ENCODE results near the gene F7. TPM values are rescaled to one million over a fixed set of nuclear protein-coding genes. Genes with fewer than 3 reads are reported as not detected.
"Not testable (repeated sequence)": the region's sequence is repeated elsewhere in the genome, so short reads cannot be mapped to it uniquely, and the experiment has no call there.

F7 gene
- polyA plus RNA-seq, 1 donor = 1.0 TPM

- DNase-seq = no peak
Observed at GRCh38 chr13:113072376-113072775, 33.2 kb upstream of the F7 start.

GRCh38 chr13:113073942-113074341 is 31.6 kb upstream of the F7 start:
- no peak for DNase-seq

DNA sequence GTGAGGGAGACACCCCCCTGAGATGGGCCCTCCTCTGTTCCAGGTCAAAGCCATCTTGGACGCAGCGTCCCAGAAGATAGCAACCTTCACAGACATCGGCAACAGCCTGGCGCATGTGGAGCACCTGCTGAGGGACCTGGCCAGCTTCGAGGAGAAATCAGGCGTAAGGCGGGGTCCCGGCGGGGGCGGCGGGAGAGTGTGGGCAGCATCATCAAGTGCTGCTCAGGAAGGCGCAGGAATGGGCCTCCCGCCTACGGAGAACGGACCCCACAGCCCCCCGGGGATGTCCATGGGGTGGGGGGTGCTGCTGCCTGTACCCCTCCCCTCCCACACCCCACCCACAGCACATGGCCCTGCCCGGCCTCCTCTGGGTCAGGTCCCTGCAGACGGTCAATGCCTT is 31.2 kb upstream of the F7 start:
- DNase-seq = no peak

- no peak for DNase-seq
Observed at GRCh38 chr13:113074876-113075275, 30.7 kb upstream of the F7 start.

GRCh38 chr13:113075711-113076110 is 29.9 kb upstream of the F7 start:
- no peak for DNase-seq

DNA sequence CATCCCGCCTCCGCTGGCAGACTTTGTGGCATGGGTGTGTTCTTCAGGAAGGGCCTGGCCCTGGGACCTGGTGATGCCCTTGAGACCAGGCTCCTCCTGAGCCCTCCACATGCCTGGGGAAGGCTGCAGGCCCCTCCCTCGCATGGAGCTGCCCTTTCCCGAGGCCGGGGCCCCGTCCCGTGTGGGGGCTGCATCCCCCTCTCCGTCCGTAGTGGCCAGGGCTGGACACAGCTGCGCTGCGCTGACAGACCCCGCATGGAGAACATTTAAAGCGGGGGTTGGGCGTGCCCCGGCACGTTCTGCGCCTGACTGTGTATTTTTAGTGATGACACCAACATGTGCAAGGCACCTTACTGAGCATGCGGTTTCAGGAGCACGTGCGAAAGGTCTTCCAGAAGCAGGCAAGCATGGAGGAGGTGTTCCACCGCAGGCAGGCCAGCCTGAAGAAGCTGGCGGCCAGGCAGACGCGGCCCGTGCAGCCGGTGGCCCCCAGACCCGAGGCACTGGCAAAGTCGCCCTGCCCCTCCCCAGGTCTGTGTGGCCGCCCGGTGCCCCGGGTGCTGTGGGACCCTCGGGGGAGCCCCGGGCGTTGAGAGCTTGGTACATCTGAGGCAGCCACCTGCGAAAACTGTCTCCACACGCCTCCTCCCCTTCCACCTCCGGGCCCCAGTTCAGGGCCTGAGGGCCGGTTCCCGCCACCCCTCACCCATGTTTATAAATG is 28.8 kb upstream of the F7 start:
- no peak for DNase-seq

- no peak for DNase-seq
Observed at GRCh38 chr13:113077566-113077952, 28.0 kb upstream of the F7 start.

DNA sequence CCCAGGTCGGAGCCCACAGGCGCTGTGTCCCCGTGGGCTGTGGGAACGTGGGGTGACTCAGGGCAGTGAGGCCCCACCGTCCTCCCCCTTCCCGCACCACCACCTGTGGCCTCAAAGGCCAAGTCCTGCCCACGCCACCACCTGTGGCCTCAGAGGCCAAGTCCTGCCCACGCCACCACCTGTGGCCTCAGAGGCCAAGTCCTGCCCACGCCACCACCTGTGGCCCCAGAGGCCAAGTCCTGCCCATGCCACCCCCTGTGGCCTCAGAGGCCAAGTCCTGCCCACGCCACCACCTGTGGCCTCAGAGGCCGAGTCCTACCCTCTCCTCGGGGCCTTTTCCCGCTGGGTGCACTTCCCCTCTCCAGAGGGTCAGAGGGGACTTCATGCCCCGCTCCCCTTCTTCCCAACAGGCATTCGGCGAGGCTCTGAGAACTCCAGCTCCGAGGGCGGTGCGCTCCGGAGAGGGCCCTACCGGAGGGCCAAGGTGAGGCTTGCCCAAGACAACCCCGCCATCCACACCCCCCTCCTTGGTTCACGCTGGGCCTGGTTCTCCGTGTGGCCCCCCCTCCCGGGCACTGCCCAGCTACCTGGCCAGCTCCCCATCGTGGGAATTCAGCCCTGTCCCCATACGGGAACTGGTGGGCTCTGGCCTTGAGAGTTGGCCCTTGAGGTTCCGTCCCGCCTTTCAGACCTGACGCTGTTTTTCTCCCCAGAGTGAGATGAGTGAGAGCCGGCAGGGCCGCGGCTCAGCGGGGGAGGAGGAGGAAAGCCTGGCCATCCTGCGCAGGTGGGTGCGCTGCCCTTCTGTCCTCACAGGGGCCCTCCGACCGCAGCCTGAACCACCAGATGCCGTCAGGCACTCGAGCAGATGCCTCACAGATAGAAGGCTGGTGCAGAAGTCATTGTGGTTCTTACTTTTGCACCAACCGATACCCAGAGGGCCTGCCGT is 27.4 kb upstream of the F7 start:
- no peak for DNase-seq

DNA sequence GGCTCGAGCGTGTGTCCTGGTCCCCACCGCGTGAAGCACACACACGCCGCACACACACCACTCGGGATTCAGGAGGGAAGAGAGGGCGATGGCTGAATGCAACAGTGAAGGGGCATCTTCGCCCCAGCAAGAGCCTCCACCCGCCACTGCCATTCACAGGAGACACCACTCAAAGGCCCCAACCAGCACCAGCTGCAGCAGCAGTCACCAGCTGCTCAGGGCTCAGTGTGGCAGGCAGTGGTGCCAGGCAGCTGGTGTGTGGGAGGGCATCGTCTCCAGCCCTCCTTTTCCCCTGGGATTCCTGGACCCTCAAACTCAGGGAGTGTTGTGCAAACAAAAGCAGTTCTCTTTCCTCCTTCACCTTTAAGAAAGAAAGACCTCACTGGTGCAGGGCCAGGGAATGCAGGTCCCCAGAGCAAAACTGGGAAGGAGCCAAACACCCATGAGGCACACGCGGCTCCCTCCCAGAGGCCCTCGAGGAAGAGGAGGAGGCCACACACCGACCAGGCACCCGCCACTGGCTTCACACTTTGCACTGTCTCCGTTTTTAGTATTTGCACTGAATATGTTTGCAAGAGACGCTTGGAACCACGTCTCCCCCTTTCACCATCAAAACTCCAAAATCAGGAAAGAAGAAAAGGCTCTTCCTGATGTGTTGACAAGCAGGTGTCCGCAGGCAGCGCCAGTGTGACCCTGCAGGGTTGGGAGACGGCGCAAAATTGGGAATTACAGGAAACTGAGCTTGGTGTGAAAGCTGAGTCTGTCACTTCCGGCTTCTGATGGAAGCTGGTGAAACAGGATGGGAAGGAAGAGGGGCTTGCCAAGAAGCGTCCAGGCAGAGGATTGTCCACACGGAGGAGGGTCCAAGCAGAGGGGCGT is 26.4 kb upstream of the F7 start:
- peak; percentile 37 for DNase-seq

- not testable (repeated sequence) for DNase-seq
Observed at GRCh38 chr13:113079781-113080080, 25.9 kb upstream of the F7 start.

GRCh38 chr13:113080361-113080831 is 25.2 kb upstream of the F7 start:
- DNase-seq = no peak

DNA sequence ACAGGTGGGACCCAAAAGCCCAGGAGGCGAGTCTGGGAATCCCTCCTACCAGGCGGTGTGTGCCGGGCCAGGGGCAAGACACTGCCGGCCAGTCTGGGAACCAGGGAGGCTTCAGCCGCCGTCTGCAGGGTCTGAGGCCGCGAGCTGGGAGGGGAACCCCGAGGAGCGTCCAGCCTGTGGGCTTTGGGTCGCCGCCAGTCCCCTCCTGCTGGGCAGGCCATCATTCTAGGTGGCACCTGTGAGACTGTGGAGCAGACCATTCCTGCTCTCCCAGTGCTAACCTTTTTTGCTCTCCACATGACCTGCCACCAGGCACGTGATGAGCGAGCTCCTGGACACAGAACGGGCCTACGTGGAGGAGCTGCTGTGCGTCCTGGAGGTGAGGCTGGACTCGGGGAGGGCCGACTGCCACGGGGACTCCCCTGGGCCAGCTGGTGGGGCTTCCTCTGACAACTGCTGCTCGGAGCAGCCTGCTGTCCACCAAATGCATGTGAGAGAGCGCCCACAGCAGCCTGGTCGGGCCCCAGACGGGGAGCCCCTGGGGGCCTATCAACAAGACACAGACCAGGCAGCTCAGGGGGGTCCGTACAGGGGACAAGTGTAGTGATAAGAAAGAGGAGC is 24.6 kb upstream of the F7 start:
- DNase-seq = no peak

- DNase-seq = no peak
Observed at GRCh38 chr13:113082198-113083021, 23.2 kb upstream of the F7 start.

GRCh38 chr13:113083022-113083373 is 22.6 kb upstream of the F7 start:
- DNase-seq = no peak

GRCh38 chr13:113083402-113084061 is 22.1 kb upstream of the F7 start:
- DNase-seq = peak; percentile 80

DNA sequence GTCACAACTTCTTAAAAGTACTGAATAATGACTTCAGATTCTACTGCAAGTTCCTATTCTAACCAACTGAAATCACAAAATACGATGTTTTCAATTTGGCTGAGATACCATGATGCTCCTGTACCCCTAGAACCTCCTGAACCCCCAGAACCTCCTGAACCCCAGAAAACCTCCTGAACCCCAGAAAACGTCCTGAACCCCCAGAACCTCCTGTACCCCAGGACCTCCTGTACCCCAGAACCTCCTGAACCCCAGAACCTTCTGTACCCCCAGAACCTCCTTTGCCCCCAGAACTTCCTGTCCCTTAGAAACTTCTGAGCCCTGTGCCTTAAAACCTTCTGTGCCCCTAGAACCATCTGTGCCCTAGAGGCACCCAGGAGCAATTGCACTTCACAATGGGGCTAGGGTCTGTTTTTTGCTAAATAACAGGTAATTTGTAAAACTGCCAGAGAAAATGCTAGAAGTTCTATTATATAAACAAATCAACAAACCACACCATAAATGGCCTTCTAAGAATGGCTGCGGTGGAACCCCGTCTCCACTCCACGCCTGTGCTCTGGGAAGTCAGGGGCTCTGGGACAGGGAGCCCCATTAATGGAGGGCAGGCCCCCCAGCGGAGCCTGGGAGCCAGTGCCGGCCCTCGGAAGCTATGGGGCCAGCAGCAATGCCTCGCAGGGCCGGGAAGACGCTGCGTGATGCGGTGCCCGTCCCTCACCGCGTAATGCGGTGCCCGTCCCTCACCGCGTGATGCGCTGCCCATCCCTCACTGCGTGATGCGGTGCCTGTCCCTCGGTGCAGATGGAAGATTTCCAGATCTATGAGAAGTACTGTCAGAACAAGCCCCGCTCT is 21.3 kb upstream of the F7 start:
- no peak for DNase-seq

- no peak for DNase-seq
Observed at GRCh38 chr13:113084943-113085540, 20.5 kb upstream of the F7 start.

DNA sequence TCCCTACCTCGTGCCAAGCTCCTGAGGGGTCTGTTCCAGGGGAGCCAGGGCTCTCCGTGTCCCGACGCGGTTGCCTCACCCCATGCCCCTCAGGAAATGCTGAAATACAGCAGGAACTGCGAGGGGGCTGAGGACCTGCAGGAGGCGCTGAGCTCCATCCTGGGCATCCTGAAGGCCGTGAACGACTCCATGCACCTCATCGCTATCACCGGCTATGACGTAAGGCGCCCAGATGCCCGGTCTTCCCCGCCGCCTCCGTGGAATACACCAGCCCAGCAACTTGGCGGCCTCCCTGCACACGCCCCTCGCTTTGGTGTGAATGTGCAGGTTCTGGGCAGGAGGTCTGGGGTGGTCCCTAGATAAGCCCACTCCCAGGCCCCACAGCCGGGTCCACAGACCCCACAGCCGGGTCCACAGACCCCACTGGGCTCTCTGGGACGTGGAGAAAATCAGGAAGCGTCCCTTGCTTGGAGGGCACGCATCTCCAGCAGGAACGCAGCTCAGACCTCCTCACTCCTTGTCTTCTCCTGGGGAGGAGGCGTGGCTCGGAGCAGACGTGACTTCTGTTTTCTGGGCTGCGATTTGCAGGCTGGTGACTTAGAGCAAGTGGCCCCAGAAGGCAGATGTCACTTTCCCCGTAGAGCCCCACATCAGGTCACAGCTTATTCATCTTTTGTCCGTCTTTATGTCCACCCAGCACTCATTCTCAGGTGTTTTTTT is 19.4 kb upstream of the F7 start:
- DNase-seq = no peak
